ENCODE data around the gene PRODH2.
"Not testable (repeated sequence)": the region's sequence is repeated elsewhere in the genome, so short reads cannot be mapped to it uniquely, and the experiment has no call there.

PRODH2 gene

GRCh38 chr19:35842666-35843272 lies 30.1 kb upstream of the PRODH2 start:
- no peak for FAIRE-seq

- FAIRE-seq = no peak
Observed at GRCh38 chr19:35841961-35842595, 29.4 kb upstream of the PRODH2 start.

GRCh38 chr19:35836096-35836495 lies 23.5 kb upstream of the PRODH2 start:
- FAIRE-seq = not testable (repeated sequence)

- FAIRE-seq = no peak
Observed at GRCh38 chr19:35833972-35834371, 21.3 kb upstream of the PRODH2 start.

GRCh38 chr19:35832054-35832453 lies 19.4 kb upstream of the PRODH2 start:
- no peak for FAIRE-seq

- FAIRE-seq = no peak
Observed at GRCh38 chr19:35830986-35831385, 18.3 kb upstream of the PRODH2 start.

GRCh38 chr19:35828692-35829301 lies 16.2 kb upstream of the PRODH2 start:
- FAIRE-seq = no peak

- FAIRE-seq = no peak
Observed at GRCh38 chr19:35824150-35824549, 11.5 kb upstream of the PRODH2 start.

GRCh38 chr19:35822579-35822978 lies 9.9 kb upstream of the PRODH2 start:
- no peak for FAIRE-seq

- FAIRE-seq = no peak
Observed at GRCh38 chr19:35818445-35818844, 5.8 kb upstream of the PRODH2 start.

GRCh38 chr19:35816846-35817245 lies 4.2 kb upstream of the PRODH2 start:
- no peak for FAIRE-seq

GRCh38 chr19:35816262-35816661 lies 3.6 kb upstream of the PRODH2 start:
- no peak for FAIRE-seq

GRCh38 chr19:35813043-35813890 lies 622 bp upstream of the PRODH2 start:
- FAIRE-seq = no peak

- FAIRE-seq = no peak
Observed at GRCh38 chr19:35811317-35812219, 1.1 kb downstream of the PRODH2 start.

- no peak for FAIRE-seq
Observed at GRCh38 chr19:35807633-35808032, 5.0 kb downstream of the PRODH2 start.

GRCh38 chr19:35806597-35806996 lies 6.0 kb downstream of the PRODH2 start:
- no peak for FAIRE-seq

GRCh38 chr19:35805526-35806102 lies 7.0 kb downstream of the PRODH2 start:
- FAIRE-seq = no peak

- FAIRE-seq = no peak
Observed at GRCh38 chr19:35801828-35802227, 10.8 kb downstream of the PRODH2 start.

GRCh38 chr19:35797663-35798062 lies 15.0 kb downstream of the PRODH2 start:
- no peak for FAIRE-seq

- FAIRE-seq = no peak
Observed at GRCh38 chr19:35796645-35797542, 15.8 kb downstream of the PRODH2 start.

GRCh38 chr19:35795564-35795963 lies 17.1 kb downstream of the PRODH2 start:
- not testable (repeated sequence) for FAIRE-seq
